ENCODE measurements around the gene YKT6.
A peak's percentile ranks its signal among the peaks of the same experiment; 100 is the strongest.
"Not testable (repeated sequence)": the region's sequence is repeated elsewhere in the genome, so short reads cannot be mapped to it uniquely, and the experiment has no call there.

YKT6 gene

GRCh38 chr7:44200699-44201461 is at the start of gene YKT6:
Gene YKT6 (plus strand): TSS chr7:44200978. CDS start chr7:44201136, 158 bp downstream.
- DNase-seq: peak; percentile 80

GRCh38 chr7:44151956-44152355 is 48.8 kb upstream of the YKT6 start:
- no peak for DNase-seq

GRCh38 chr7:44152971-44153947 is 47.5 kb upstream of the YKT6 start:
- no peak for DNase-seq

GRCh38 chr7:44153948-44154335 is 46.8 kb upstream of the YKT6 start:
- no peak for DNase-seq

- no peak for DNase-seq
Measured at GRCh38 chr7:44154703-44155102, 46.1 kb upstream of the YKT6 start.

- DNase-seq: no peak
Measured at GRCh38 chr7:44155191-44156185, 45.3 kb upstream of the YKT6 start.

- DNase-seq: no peak
Measured at GRCh38 chr7:44156453-44157010, 44.2 kb upstream of the YKT6 start.

- DNase-seq: no peak
Measured at GRCh38 chr7:44157116-44158080, 43.4 kb upstream of the YKT6 start.

GRCh38 chr7:44158096-44158872 is 42.5 kb upstream of the YKT6 start:
- DNase-seq: no peak

GRCh38 chr7:44158873-44159631 is 41.7 kb upstream of the YKT6 start:
- DNase-seq: no peak

- DNase-seq: no peak
Measured at GRCh38 chr7:44159824-44160630, 40.8 kb upstream of the YKT6 start.

GRCh38 chr7:44161371-44161770 is 39.4 kb upstream of the YKT6 start:
- no peak for DNase-seq

GRCh38 chr7:44162179-44162578 is 38.6 kb upstream of the YKT6 start:
- DNase-seq: no peak

GRCh38 chr7:44162785-44163395 is 37.9 kb upstream of the YKT6 start:
- no peak for DNase-seq

- DNase-seq: peak; percentile 49
Measured at GRCh38 chr7:44163591-44163990, 37.2 kb upstream of the YKT6 start.

GRCh38 chr7:44167920-44168319 is 32.9 kb upstream of the YKT6 start:
- no peak for DNase-seq

- DNase-seq: not testable (repeated sequence)
Measured at GRCh38 chr7:44171901-44172300, 28.9 kb upstream of the YKT6 start.

- no peak for DNase-seq
Measured at GRCh38 chr7:44172352-44172751, 28.4 kb upstream of the YKT6 start.

Measured in T1000 (cell line).